ENCODE results near the gene RBAK. TPM values are rescaled to one million over a fixed set of nuclear protein-coding genes. Genes with fewer than 3 reads are reported as not detected.

Gene RBAK
- total RNA-seq, 2 experiments from 2014 or later = 7.4 to 18.5 TPM

DNA sequence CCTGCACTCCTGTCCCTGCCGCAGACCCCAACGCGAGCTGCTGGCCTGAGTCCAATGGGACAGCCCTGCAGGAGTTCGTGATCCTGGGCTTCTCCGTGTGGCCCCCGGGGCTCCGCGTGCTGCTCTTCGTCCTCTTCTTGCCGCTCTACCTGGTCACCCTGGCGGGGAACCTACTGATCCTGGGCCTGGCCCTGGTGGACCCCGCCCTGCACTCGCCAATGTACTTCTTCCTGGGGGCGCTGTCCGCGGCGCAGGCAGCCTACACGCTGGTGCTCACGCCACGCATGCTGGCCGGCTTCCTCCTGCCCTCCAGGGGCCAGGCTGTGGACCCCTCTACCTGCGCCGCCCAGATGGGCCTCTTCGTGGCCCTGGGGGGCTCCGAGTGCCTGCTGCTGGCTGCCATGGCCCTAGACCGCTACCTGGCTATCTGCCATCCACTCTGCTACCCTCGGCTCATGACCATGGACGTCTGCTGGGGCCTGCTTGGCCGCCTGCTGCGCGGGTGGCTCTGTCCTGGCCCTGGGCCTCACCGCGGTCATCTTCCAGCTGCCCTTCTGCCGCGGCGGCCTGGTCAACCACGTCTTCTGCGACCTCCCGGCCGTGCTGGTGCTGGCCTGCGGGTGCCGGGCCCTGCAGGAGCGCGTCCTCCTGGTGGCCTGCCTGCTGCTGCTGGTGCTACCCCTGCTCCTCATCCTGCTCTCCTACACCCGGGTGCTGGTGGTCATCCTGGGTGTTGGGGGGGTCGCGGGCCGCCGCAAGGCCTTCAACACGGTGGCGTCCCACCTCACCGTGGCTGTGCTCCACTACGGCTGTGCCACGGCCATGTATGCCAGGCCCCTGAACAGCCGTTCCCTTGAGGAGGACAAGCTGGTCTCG lies 71.7 kb downstream of the RBAK start:
- H3K79me2 ChIP-seq (ENCODE audit: insufficient read depth, low read depth, low read length) = no peaks in the 10 kb centered on the region
- CTCF ChIA-PET (ENCODE audit: unreplicated experiment) = no interaction called here
- no peaks in the 10 kb centered on the region for H3K4me1 ChIP-seq (ENCODE audit: insufficient read depth, low read length, poor library complexity, severe bottlenecking)
- POLR2A ChIA-PET = no interaction called here
- intact Hi-C loops (cut with micrococcal nuclease; ENCODE audit: unreplicated experiment) = no loop called here
- BruUV-seq (replicated peaks) = no TSS peak
- no peaks in the 10 kb centered on the region for H3K9me2 ChIP-seq (ENCODE audit: insufficient read depth, low read length)
- H3K27ac ChIP-seq (ENCODE audit: low read depth, low read length, poor library complexity, severe bottlenecking) = no peak overlapping the region
- no peak for DNase-seq (ENCODE audit: low spot score)
- no peak overlapping the region for H2AFZ ChIP-seq (ENCODE audit: low read length)
- TF ChIP-seq, protein P1, sequence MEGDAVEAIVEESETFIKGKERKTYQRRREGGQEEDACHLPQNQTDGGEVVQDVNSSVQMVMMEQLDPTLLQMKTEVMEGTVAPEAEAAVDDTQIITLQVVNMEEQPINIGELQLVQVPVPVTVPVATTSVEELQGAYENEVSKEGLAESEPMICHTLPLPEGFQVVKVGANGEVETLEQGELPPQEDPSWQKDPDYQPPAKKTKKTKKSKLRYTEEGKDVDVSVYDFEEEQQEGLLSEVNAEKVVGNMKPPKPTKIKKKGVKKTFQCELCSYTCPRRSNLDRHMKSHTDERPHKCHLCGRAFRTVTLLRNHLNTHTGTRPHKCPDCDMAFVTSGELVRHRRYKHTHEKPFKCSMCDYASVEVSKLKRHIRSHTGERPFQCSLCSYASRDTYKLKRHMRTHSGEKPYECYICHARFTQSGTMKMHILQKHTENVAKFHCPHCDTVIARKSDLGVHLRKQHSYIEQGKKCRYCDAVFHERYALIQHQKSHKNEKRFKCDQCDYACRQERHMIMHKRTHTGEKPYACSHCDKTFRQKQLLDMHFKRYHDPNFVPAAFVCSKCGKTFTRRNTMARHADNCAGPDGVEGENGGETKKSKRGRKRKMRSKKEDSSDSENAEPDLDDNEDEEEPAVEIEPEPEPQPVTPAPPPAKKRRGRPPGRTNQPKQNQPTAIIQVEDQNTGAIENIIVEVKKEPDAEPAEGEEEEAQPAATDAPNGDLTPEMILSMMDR (conservative IDR thresholded peaks at IDR 0.05; ENCODE audit: low read length) = no peak
- H3K36me3 ChIP-seq (ENCODE audit: insufficient read depth, low read length) = no peaks in the 10 kb centered on the region
- no peaks in the 10 kb centered on the region for H4K20me1 ChIP-seq (ENCODE audit: insufficient read depth, low read length)
- H3K9me3 ChIP-seq (ENCODE audit: low read length) = no peaks in the 10 kb centered on the region
- no peak overlapping the region for H3K4me2 ChIP-seq (ENCODE audit: low read length)
- H3K4me3 ChIP-seq (ENCODE audit: low read depth, low read length, poor library complexity, severe bottlenecking) = no peak overlapping the region

Small RNA genes lying within 50 kb of the gene (small RNA-seq; reads per million reads assigned to genes)
- gene AC092032.1 = not detected

Other genes with a start within 250 kb of the RBAK start
- gene PAPOLB, start 183.8 kb upstream of the RBAK start, total RNA-seq (2014; rRNA removed; shearing (Covaris generic)) = not detected in 2 replicates
- 0.07 TPM in 1 of 2 replicates, not detected in the other for gene PAPOLB, start 183.8 kb upstream of the RBAK start, total RNA-seq (2022)
- gene RADIL, start 162.1 kb upstream of the RBAK start, total RNA-seq (2014; rRNA removed; shearing (Covaris generic)) = not detected in 2 replicates
- gene RADIL, start 162.1 kb upstream of the RBAK start, total RNA-seq (2022) = 0.24 and 0.34 TPM in 2 replicates
- gene MMD2, start 86.7 kb upstream of the RBAK start, total RNA-seq (2014; rRNA removed; shearing (Covaris generic)) = not detected in 2 replicates
- gene MMD2, start 86.7 kb upstream of the RBAK start, total RNA-seq (2022) = not detected in 2 replicates
- gene WIPI2, start 144.4 kb downstream of the RBAK start, total RNA-seq (2014; rRNA removed; shearing (Covaris generic)) = 37.1 and 51.5 TPM in 2 replicates
- 63.6 and 74.3 TPM in 2 replicates for gene WIPI2, start 144.4 kb downstream of the RBAK start, total RNA-seq (2022)
- 0.06 TPM in 1 of 2 replicates, not detected in the other for gene SLC29A4, start 237.1 kb downstream of the RBAK start, total RNA-seq (2014; rRNA removed; shearing (Covaris generic))
- gene SLC29A4, start 237.1 kb downstream of the RBAK start, total RNA-seq (2022) = 0.44 and 0.67 TPM in 2 replicates

Measured in OCI-LY7 (cell line).